DND-41 (cell line): ENCODE results near the gene ZBTB39.

Source experiments
- ATAC-seq: fragments of 200-7000 bp; cut with Tn5 transposase; 3 replicates; pipeline ENCODE4 v1.9.1; 2021; ENCODE audit warnings: low read depth; ENCODE audit not compliant: insufficient read depth
- DNase-seq: peaks from one replicate; pipeline ENCODE4 v3.0.0-alpha.2; 2020
- H2AFZ ChIP-seq: 2 replicates; pipeline ENCODE4 v1.6.0; 2012; ENCODE audit warnings: low read depth, low read length
- H3K27ac ChIP-seq: 2 replicates; pipeline ENCODE4 v1.5.1; 2012; ENCODE audit warnings: low read length, inconsistent platforms
- H3K27me3 ChIP-seq: fragments of 200-600 bp; sonication (generic); 2 replicates; pipeline ENCODE4 v1.6.0; 2012; ENCODE audit warnings: low read length, mild to moderate bottlenecking, inconsistent platforms; ENCODE audit not compliant: insufficient read depth, poor library complexity
- H3K36me3 ChIP-seq: 2 replicates; pipeline ENCODE4 v1.5.1; 2012; ENCODE audit warnings: low read length, inconsistent platforms; ENCODE audit not compliant: insufficient read depth
- H3K4me1 ChIP-seq: 2 replicates; pipeline ENCODE4 v1.5.1; 2012; ENCODE audit warnings: mild to moderate bottlenecking, low read length; ENCODE audit not compliant: insufficient read depth
- H3K4me2 ChIP-seq: 2 replicates; pipeline ENCODE4 v1.6.0; 2012; ENCODE audit warnings: mild to moderate bottlenecking, moderate library complexity, low read length, inconsistent platforms; ENCODE audit not compliant: insufficient read depth
- H3K4me3 ChIP-seq, 2 experiments: fragments of 200-600 bp in 1 of 2; shearing (Covaris generic) in 1 of 2; 2 replicates each; pipeline ENCODE4 v1.5.1; 2012 to 2016; ENCODE audit warnings: inconsistent platforms in 2 of 2, low read length in 2 of 2, mild to moderate bottlenecking in 2 of 2, low read depth in 1 of 2, moderate library complexity in 1 of 2
- H3K79me2 ChIP-seq: 2 replicates; pipeline ENCODE4 v1.6.0; 2012; ENCODE audit warnings: low read length, inconsistent platforms; ENCODE audit not compliant: insufficient read depth
- H3K9ac ChIP-seq: 2 replicates; pipeline ENCODE4 v1.6.0; 2012; ENCODE audit warnings: low read depth, mild to moderate bottlenecking, inconsistent platforms, low read length, moderate library complexity
- H3K9me3 ChIP-seq: 2 replicates; pipeline ENCODE4 v1.5.1; 2012; ENCODE audit warnings: low read length, moderate library complexity, mild to moderate bottlenecking, inconsistent platforms; ENCODE audit not compliant: insufficient read depth, severe bottlenecking
- H4K20me1 ChIP-seq: 2 replicates; pipeline ENCODE4 v1.6.0; 2012; ENCODE audit warnings: low read length; ENCODE audit not compliant: insufficient read depth
- CTCF ChIP-seq: IDR thresholded peaks from 2 replicates; pipeline ENCODE4 v1.5.1; 2012; ENCODE audit warnings: borderline replicate concordance, low read length, moderate library complexity, mild to moderate bottlenecking; ENCODE audit not compliant: poor library complexity, severe bottlenecking; ENCODE audit errors: extremely low read depth
- EZH2 ChIP-seq: IDR thresholded peaks from 3 replicates; pipeline ENCODE4 v1.6.1; 2012; ENCODE audit warnings: borderline replicate concordance, low read depth, mild to moderate bottlenecking, moderate library complexity, low read length, inconsistent platforms; ENCODE audit not compliant: severe bottlenecking

Gene ZBTB39

GRCh38 chr12:56954958-56955355, 51.4 kb downstream of the ZBTB39 start:
- Histone ChIP-seq H3K9ac (no peak overlapping the region), H3K9me3 (peaks cover 6% of the 10 kb centered on the region), H3K27me3 (no peaks in the 10 kb centered on the region), H3K36me3 (no peaks in the 10 kb centered on the region), H3K4me1 (no peaks in the 10 kb centered on the region), H3K27ac (no peak overlapping the region), H2AFZ (no peak overlapping the region), H3K4me2 (no peak overlapping the region), H3K4me3 (no peak overlapping the region), H3K79me2 (no peaks in the 10 kb centered on the region), H4K20me1 (no peaks in the 10 kb centered on the region)
- DNase-seq (no peak), ATAC-seq (no peak)
- TF ChIP-seq EZH2: no peak

- ATAC-seq: no peak
Measured at GRCh38 chr12:56954057-56954957, 52.0 kb downstream of the ZBTB39 start.

GRCh38 chr12:56953314-56953713, 53.0 kb downstream of the ZBTB39 start:
- H3K4me3 ChIP-seq: no peak overlapping the region
- no peak for TF ChIP-seq CTCF
- TF ChIP-seq EZH2: no peak
- DNase-seq (no peak), ATAC-seq (no peak)
- no peak overlapping the region for H2AFZ ChIP-seq
- no peak overlapping the region for H3K27ac ChIP-seq
- peaks cover 2% of the 10 kb centered on the region for H3K9me3 ChIP-seq
- H3K79me2 ChIP-seq: no peaks in the 10 kb centered on the region
- H3K36me3 ChIP-seq: no peaks in the 10 kb centered on the region
- no peaks in the 10 kb centered on the region for H3K27me3 ChIP-seq
- H3K9ac ChIP-seq: no peak overlapping the region
- H3K4me1 ChIP-seq: no peaks in the 10 kb centered on the region
- H4K20me1 ChIP-seq: no peaks in the 10 kb centered on the region
- H3K4me2 ChIP-seq: no peak overlapping the region

More at GRCh38 chr12:56954057-56954957, 52.0 kb downstream of the ZBTB39 start:
- H3K4me2 ChIP-seq: no peak overlapping the region
- H3K4me3 ChIP-seq: no peak overlapping the region
- no peaks in the 10 kb centered on the region for H3K79me2 ChIP-seq
- no peaks in the 10 kb centered on the region for H3K36me3 ChIP-seq
- H3K27me3 ChIP-seq: no peaks in the 10 kb centered on the region
- TF ChIP-seq EZH2: no peak
- TF ChIP-seq CTCF: no peak
- H2AFZ ChIP-seq: no peak overlapping the region
- DNase-seq: no peak
- peaks cover 6% of the 10 kb centered on the region for H3K9me3 ChIP-seq
- H3K4me1 ChIP-seq: no peaks in the 10 kb centered on the region
- no peaks in the 10 kb centered on the region for H4K20me1 ChIP-seq
- no peak overlapping the region for H3K9ac ChIP-seq
- no peak overlapping the region for H3K27ac ChIP-seq

- H4K20me1 ChIP-seq: no peaks in the 10 kb centered on the region
- H3K9ac ChIP-seq: no peak overlapping the region
- H3K4me1 ChIP-seq: no peaks in the 10 kb centered on the region
- ATAC-seq: no peak
- H3K27me3 ChIP-seq: no peaks in the 10 kb centered on the region
- no peaks in the 10 kb centered on the region for H3K9me3 ChIP-seq
- H3K4me3 ChIP-seq: no peak overlapping the region
- DNase-seq: no peak
- no peaks in the 10 kb centered on the region for H3K36me3 ChIP-seq
- H3K4me2 ChIP-seq: no peak overlapping the region
- no peak overlapping the region for H3K27ac ChIP-seq
- no peak overlapping the region for H2AFZ ChIP-seq
- H3K79me2 ChIP-seq: no peaks in the 10 kb centered on the region
- TF ChIP-seq CTCF (no peak), EZH2 (no peak)
Measured at GRCh38 chr12:56951582-56952339, 54.6 kb downstream of the ZBTB39 start.
